Spleen (tissue), 7 donors: ENCODE results near the gene KLHL26.

ENCODE experiments used
- POLR2A ChIP-seq, 3 donors: fragments of 450-650 bp; IDR thresholded peaks; one replicate each; pipeline ENCODE4 v1.5.1; 2017; ENCODE audit warnings: antibody characterized with exemption in 3 of 3, mild to moderate bottlenecking in 1 of 3
- POLR2AphosphoS5 ChIP-seq, 3 donors: sonication (generic); formaldehyde crosslinking; IDR thresholded peaks; one replicate each; pipeline ENCODE4 v1.5.1; 2017; ENCODE audit warnings: antibody characterized with exemption in 3 of 3
- TF ChIP-seq, protein P1 (sequence below), 11 experiments: fragments of 200-600 bp in 7 of 11; fragments of 450-650 bp in 4 of 11; sonication (generic) in 4 of 11; IDR thresholded peaks in 8 of 11; conservative IDR thresholded peaks in 3 of 11; 1 replicate in 7 of 11; 2 replicates in 4 of 11; pipeline versions ENCODE4 v1.4.0 to v1.8.0; 2016 to 2021; ENCODE audit warnings: antibody characterized with exemption in 11 of 11, inconsistent platforms in 4 of 11, mild to moderate bottlenecking in 1 of 11
- donor health status: DM: no; HTN: no; CAD: no; lungs with moderate emphysema.
- donor health status: DM: no; HTN: no; CAD: no.
- donor health status: DM: no; HTN: no; CAD: no.

DNA sequence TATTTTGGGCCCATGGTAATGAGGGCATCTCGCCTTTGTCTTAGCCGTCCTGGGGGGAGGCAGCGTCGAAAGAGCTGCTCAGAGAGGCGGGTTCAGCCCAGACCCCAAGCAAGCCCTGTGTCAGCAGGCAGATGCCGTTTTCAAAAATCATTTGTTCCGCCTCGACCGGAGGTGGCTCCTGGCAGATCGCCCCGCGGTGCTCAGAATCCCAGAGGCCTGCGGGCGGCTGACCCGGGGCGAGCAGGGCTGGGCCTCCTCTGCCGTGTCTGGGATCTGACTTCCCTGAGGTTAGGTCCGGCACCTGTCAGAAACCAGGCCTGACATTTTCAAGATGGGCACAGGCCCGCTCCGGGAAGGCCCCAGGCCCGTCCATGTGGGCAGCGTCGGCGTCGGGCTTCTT, 82.7 kb downstream of the KLHL26 start:
- TF ChIP-seq, protein P1, sequence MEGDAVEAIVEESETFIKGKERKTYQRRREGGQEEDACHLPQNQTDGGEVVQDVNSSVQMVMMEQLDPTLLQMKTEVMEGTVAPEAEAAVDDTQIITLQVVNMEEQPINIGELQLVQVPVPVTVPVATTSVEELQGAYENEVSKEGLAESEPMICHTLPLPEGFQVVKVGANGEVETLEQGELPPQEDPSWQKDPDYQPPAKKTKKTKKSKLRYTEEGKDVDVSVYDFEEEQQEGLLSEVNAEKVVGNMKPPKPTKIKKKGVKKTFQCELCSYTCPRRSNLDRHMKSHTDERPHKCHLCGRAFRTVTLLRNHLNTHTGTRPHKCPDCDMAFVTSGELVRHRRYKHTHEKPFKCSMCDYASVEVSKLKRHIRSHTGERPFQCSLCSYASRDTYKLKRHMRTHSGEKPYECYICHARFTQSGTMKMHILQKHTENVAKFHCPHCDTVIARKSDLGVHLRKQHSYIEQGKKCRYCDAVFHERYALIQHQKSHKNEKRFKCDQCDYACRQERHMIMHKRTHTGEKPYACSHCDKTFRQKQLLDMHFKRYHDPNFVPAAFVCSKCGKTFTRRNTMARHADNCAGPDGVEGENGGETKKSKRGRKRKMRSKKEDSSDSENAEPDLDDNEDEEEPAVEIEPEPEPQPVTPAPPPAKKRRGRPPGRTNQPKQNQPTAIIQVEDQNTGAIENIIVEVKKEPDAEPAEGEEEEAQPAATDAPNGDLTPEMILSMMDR (IDR thresholded peaks at IDR 0.05 in 8 of 11, conservative IDR thresholded peaks at IDR 0.05 in 3 of 11): no peak
- no peak for TF ChIP-seq POLR2A (IDR thresholded peaks at IDR 0.05)
- no peak for TF ChIP-seq POLR2AphosphoS5 (IDR thresholded peaks at IDR 0.05)
